Endothelial cell of umbilical vein (primary cell): ENCODE data around the gene COL4A1. TPM values are rescaled to one million over a fixed set of nuclear protein-coding genes. Genes with fewer than 3 reads are reported as not detected.

Source experiments
- BruUV-seq: library from RNA; stranded (reverse); fragments of 400-500 nt; replicated peaks from 2 replicates; lab custom pipeline; 2021; lab: Mats Ljungman, UMichigan
- CTCF ChIA-PET: fragments of 300-600, 350-600 bp; sonication (Branson Sonifier 250); formaldehyde crosslinking; loops from one replicate; lab custom pipeline; 2021; ENCODE audit warnings: antibody characterized with exemption, inconsistent platforms; lab: Charles Lee
- POLR2A ChIA-PET: fragments of 300-600, 350-600 bp; sonication (Branson Sonifier 250); formaldehyde crosslinking; loops from one replicate; lab custom pipeline; 2021; ENCODE audit warnings: antibody characterized with exemption, inconsistent platforms; lab: Charles Lee
- DNase-seq: peaks from one replicate; pipeline ENCODE4 v3.0.0-alpha.2; 2011; ENCODE audit warnings: low read depth, low spot score
- FAIRE-seq: peaks from 2 replicates; lab custom pipeline; 2011; peaks lifted over from hg19 to GRCh38; lab: Jason Lieb, UNC
- H2AFZ ChIP-seq: 2 replicates; pipeline ENCODE4 v1.6.0; 2012; ENCODE audit warnings: low read depth, low read length, control low read depth, inconsistent platforms
- H3K27ac ChIP-seq: 2 replicates; pipeline ENCODE4 v1.5.1; 2011; ENCODE audit warnings: low read depth, mild to moderate bottlenecking, control low read depth, low read length, moderate library complexity; ENCODE audit not compliant: insufficient read depth
- H3K27me3 ChIP-seq, 2 experiments: 2 replicates each; pipeline versions ENCODE4 v1.6.0 to v1.6.1; 2011; ENCODE audit warnings: low read length in 2 of 2, mixed read lengths in 1 of 2; ENCODE audit not compliant: control insufficient read depth in 2 of 2, insufficient read depth in 2 of 2
- H3K36me3 ChIP-seq, 2 experiments: 2 replicates in 1 of 2; 3 replicates in 1 of 2; pipeline ENCODE4 v1.5.1; 2011; ENCODE audit warnings: low read length in 2 of 2, mild to moderate bottlenecking in 1 of 2, moderate library complexity in 1 of 2; ENCODE audit not compliant: control insufficient read depth in 2 of 2, insufficient read depth in 2 of 2; ENCODE audit errors: extremely low read depth in 1 of 2
- H3K4me1 ChIP-seq: 3 replicates; pipeline ENCODE4 v1.5.1; 2011; ENCODE audit warnings: mild to moderate bottlenecking, low read length; ENCODE audit not compliant: control insufficient read depth, insufficient read depth; ENCODE audit errors: extremely low read depth
- H3K4me2 ChIP-seq: 2 replicates; pipeline ENCODE4 v1.6.1; 2011; ENCODE audit warnings: low read length, control low read depth, mixed read lengths; ENCODE audit not compliant: insufficient read depth
- H3K4me3 ChIP-seq, 3 experiments: fragments of 200-600 bp in 1 of 3; sonication (generic), shearing (Covaris generic) in 1 of 3; replicated peaks in 1 of 3; 2 replicates each; pipeline ENCODE4 v1.5.1; 2011 to 2016; ENCODE audit warnings: control low read depth in 3 of 3, low read length in 3 of 3, mild to moderate bottlenecking in 2 of 3, inconsistent platforms in 1 of 3, low read depth in 1 of 3, moderate library complexity in 1 of 3; ENCODE audit not compliant: insufficient read depth in 1 of 3
- H3K79me2 ChIP-seq: 2 replicates; pipeline ENCODE4 v1.6.0; 2012; ENCODE audit warnings: low read length, inconsistent platforms; ENCODE audit not compliant: control insufficient read depth, insufficient read depth
- H3K9ac ChIP-seq: replicated peaks from 2 replicates; pipeline ENCODE3; 2011; ENCODE audit warnings: low read length, control low read depth; ENCODE audit not compliant: insufficient read depth; ENCODE audit errors: extremely low read depth
- H3K9me1 ChIP-seq: replicated peaks from 3 replicates; pipeline ENCODE4 v1.6.0; 2011; ENCODE audit warnings: mild to moderate bottlenecking, low read length; ENCODE audit not compliant: control insufficient read depth, insufficient read depth; ENCODE audit errors: extremely low read depth
- H3K9me3 ChIP-seq: replicated peaks from 2 replicates; pipeline ENCODE4 v1.5.1; 2012; ENCODE audit warnings: low read length, inconsistent platforms; ENCODE audit not compliant: control insufficient read depth, insufficient read depth
- H4K20me1 ChIP-seq: replicated peaks from 2 replicates; pipeline ENCODE3; 2011; ENCODE audit warnings: mild to moderate bottlenecking, low read length; ENCODE audit not compliant: control insufficient read depth, insufficient read depth; ENCODE audit errors: extremely low read depth
- CTCF ChIP-seq, 2 donors: IDR thresholded peaks; 1 replicate in 1 of 2; 2 replicates in 1 of 2; pipeline ENCODE4 v1.5.1; 2011; ENCODE audit warnings: low read length in 2 of 2, mild to moderate bottlenecking in 2 of 2, moderate library complexity in 2 of 2, control low read depth in 1 of 2, inconsistent platforms in 1 of 2, low read depth in 1 of 2; ENCODE audit not compliant: insufficient read depth in 1 of 2; ENCODE audit errors: extremely low read depth in 1 of 2
- EZH2 ChIP-seq: IDR thresholded peaks from 2 replicates; pipeline ENCODE4 v1.6.1; 2012; ENCODE audit warnings: borderline replicate concordance, low read depth, mild to moderate bottlenecking, moderate library complexity, low read length, inconsistent platforms; ENCODE audit not compliant: severe bottlenecking
- FOS ChIP-seq: IDR thresholded peaks from 2 replicates; pipeline ENCODE4 v1.6.1; 2011; ENCODE audit warnings: mild to moderate bottlenecking, low read length, moderate library complexity, borderline replicate concordance; ENCODE audit not compliant: insufficient read depth
- GATA2 ChIP-seq: IDR thresholded peaks from 2 replicates; pipeline ENCODE4 v1.7.0; 2011; ENCODE audit warnings: low read depth, mild to moderate bottlenecking, moderate library complexity, mixed read lengths, low read length; ENCODE audit not compliant: insufficient read length, insufficient read depth
- JUN ChIP-seq: IDR thresholded peaks from 2 replicates; pipeline ENCODE4 v1.6.1; 2011; ENCODE audit warnings: borderline replicate concordance, low read depth; ENCODE audit not compliant: insufficient read length, insufficient read depth
- MAX ChIP-seq: IDR thresholded peaks from 2 replicates; pipeline ENCODE4 v1.6.1; 2011; ENCODE audit not compliant: insufficient read depth, insufficient read length
- MYC ChIP-seq: IDR thresholded peaks from one replicate; pipeline ENCODE4 v1.6.1; 2011; ENCODE audit warnings: mild to moderate bottlenecking, low read depth, low read length
- POLR2A ChIP-seq: IDR thresholded peaks from 2 replicates; pipeline ENCODE4 v1.6.1; 2012; ENCODE audit warnings: low read depth, mild to moderate bottlenecking, control low read depth, low read length
- POLR2AphosphoS5 ChIP-seq: IDR thresholded peaks from 2 replicates; pipeline ENCODE4 v1.6.1; 2012; ENCODE audit warnings: low read depth, mild to moderate bottlenecking, control low read depth, low read length, moderate library complexity; ENCODE audit not compliant: insufficient read depth
- dilution Hi-C: fragments of 300-500 bp; cut with MboI; formaldehyde crosslinking; loops from one replicate; pipeline ENCODE4 v1.15.0; 2019; ENCODE audit warnings: low sequenced_read_pairs; ENCODE audit not compliant: extremely low pct_ligation_motif_present
- intact Hi-C: fragments of 100-400 bp; cut with micrococcal nuclease; formaldehyde crosslinking; loops from one replicate; pipeline ENCODE4 v1.10.0; 2022
- polyA plus RNA-seq, 4 experiments: library from polyadenylated mRNA; depleted of rRNA in 3 of 4; stranded (reverse) in 3 of 4; unstranded in 1 of 4; fragments of >200 nt; gene quantifications; 2 replicates each; pipeline versions ENCODE4 v1.2.1 to v1.2.3, GENCODE V29; 2011 to 2012; ENCODE audit warnings: missing spikeins in 1 of 4
- total RNA-seq: library from RNA; stranded (reverse); gene quantifications from 2 replicates; pipeline ENCODE4 v1.2.3, GENCODE V29; 2021

COL4A1 gene
- total and polyA plus RNA-seq, 2 donors (not counting 3 experiments of a cell fraction or from before 2014, with no cell fraction given): 384 to 1,119 TPM

DNA sequence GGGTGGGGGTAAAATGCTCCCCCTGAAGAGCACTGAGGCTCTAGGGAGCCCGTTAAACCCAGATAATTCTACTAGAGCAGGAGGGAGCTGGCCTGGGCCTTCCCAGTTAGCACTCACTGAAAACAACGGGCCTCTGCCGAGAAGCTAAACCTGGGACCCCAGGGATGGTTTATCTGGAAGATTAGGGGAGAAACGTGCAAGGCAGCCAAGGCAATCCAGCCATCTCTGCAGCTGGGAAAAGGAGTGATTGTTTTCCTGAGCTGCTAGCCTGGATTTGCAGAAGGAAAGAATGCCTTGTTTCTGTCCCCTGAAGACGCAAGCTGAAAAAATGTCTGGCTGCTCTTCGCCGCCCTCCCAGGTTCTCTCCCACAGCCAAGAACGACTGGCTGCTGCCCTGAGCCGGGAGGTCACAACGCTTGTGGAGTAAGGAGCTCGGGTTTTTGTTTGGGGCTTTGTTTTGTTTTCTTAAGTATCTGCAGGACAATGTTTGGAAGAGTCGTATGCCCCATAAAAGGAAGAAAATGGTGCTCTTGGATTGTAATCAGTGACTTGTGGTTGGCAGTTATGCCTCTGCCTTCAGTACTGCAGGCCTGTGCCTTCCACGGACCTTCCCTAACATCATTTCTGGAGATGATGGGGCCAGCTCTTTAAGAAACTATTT lies 31.6 kb upstream of the COL4A1 start:
- no TSS peak for BruUV-seq
- Histone ChIP-seq H3K36me3 (peaks cover 0 to 3% of the 10 kb centered on the region in 2 experiments), H3K9ac (no peak overlapping the region), H3K27ac (peak overlapping the region; percentile 46), H3K4me1 (peaks cover 62% of the 10 kb centered on the region), H2AFZ (no peak overlapping the region), H3K27me3 (no peaks in the 10 kb centered on the region), H3K79me2 (peaks cover 60% of the 10 kb centered on the region), H3K9me3 (no peaks in the 10 kb centered on the region), H4K20me1 (no peaks in the 10 kb centered on the region), H3K4me2 (no peak overlapping the region), H3K4me3 (no peak overlapping the region), H3K9me1 (no peaks in the 10 kb centered on the region)
- DNase-seq (peak; percentile 49), FAIRE-seq (peak; percentile 24)
- intact Hi-C loops (no loop called here), dilution Hi-C loops (no loop called here)
- TF ChIP-seq MAX (no peak), POLR2AphosphoS5 (no peak), GATA2 (no peak), EZH2 (no peak), CTCF (IDR thresholded peaks at IDR 0.05; ENCODE audit: extremely low read depth in 1 of 2, insufficient read depth in 1 of 2, low read depth in 1 of 2, low read length in 2 of 2) (no peak), FOS (no peak), POLR2A (no peak), MYC (no peak), JUN (no peak)
- ChIA-PET CTCF (interaction anchor here (1.1 to 1.6 kb wide), 4 partner anchors 9 to 91 kb away, joined by 3 to 7 read pairs (median 3); no protein-coding TSS in a partner anchor), POLR2A (no interaction called here)
